GM19463 (cell line): Measurements from ENCODE around the gene BAIAP2L1.

Experiments
- ATAC-seq: cut with Tn5 transposase; IDR thresholded peaks from one replicate; pipeline ENCODE4 v1.9.1; 2021; ENCODE audit warnings: mild to moderate bottlenecking, moderate library complexity; ENCODE audit not compliant: unreplicated experiment

BAIAP2L1 gene

DNA sequence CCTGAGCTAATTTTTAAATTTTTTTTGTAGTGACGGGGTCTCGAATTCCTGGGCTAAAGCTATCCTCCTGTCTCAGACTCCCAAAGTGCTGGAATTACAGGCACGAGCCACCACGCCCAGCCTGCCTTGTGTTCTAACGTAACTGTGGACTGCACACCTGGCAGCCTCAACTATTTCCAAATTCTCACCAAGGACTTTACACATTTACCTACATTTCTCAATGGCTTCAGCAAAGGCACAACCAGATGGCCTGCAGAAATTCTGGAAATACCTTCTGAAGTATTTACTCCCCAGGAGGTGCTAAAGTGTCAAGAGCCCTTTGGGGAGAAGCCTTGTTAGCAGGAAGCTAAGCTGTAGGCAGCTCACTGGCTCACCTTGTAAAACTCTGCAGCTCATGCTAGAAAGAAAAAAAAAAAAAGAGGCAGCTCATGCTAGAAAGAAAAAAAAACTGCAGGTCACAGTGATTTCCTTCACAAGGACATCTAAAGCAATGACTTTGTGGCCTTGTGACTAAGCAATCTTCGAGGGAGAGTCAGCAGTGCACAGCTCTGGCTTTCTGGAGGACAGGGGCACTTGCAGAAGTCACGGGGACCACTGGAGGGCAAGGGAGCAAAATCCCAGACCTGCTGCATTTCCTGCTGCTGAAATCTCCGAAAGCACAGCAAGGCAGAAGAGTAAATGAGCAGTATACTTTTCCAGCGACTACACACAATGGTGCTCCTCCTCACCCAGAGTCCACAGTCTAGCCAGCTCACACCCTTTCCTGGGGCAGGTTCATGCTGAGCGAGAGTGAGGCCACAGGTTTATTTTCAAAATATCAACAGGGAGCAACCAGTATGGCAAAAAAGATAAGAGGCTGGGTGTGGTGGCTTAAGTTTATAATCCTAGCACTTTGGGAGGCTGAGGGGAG lies 40.4 kb downstream of the BAIAP2L1 start:
- ATAC-seq: no peak

DNA sequence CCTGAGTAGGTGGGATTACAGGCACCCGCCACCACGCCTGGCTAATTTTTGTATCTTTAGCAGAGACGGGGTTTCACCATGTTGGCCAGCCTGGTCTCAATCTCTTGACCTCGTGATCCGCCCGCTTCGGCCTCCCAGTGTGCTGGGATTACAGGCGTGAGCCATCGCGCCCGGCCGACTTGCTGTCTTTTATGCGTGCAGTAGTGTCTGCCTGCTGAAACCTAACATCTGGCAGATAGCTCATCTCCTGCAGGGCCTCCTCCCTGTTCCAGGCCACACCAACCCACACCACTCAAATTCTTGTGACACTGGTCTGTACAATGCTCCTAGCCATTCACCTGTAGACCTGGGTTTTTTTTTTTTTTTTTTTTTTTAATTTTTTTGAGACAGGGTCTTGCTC lies 41.5 kb downstream of the BAIAP2L1 start:
- no peak for ATAC-seq

DNA sequence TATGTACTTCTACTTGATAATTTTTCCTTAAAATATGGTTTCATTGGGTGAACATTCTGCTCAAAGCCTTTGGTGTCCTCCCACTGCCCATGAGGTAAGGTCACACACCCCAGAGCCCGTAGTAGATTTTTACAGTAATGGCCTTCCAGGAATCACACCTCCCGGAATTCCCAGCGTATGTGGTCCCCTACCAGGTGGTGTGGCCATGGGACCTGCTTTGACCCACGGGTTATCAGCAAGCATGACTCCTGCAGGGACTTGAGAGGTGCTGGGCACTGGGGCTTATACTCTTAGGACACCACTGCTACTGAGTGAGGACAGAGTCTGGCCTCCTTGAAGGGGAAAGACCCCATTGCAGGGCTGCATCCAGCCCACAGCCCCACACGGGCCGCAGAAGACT lies 42.2 kb downstream of the BAIAP2L1 start:
- no peak for ATAC-seq

GRCh38 chr7:98357751-98358161 lies 43.1 kb downstream of the BAIAP2L1 start:
- ATAC-seq: no peak

DNA sequence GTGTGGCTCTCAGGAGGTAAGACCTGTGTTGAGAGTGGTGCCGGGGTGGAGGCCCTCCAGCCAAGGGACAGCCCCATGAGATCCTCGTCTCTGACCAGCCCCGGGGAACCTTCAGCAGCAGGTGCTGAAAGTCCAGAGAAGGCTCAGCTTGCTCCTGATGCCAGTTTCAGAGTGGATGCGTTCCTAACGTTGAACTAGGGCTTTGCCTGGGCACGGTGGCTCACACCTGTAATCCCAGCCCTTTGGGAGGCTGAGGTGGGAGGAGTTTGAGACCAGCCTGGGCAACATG lies 45.7 kb downstream of the BAIAP2L1 start:
- ATAC-seq: no peak

- ATAC-seq: no peak
Observed at GRCh38 chr7:98354511-98355249, 46.2 kb downstream of the BAIAP2L1 start.

GRCh38 chr7:98354052-98354451 lies 46.8 kb downstream of the BAIAP2L1 start:
- no peak for ATAC-seq

DNA sequence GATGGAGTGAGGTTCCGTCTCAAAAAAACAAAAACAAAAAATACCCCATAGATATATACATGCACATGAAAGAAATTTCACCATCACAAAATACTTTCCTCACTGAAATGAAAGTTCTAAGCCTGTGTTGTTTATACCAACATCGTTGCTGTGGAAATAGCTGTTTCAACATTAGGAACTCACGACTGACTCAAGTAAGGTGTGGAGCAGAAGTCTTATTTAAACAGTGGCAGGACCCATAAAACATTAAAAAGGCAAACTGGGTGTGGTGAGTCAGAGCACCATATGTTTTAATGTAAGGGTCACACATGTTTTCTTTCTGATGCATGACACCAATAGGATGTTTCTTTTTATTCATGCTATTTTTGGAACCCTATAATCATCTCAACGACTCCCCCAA lies 48.3 kb downstream of the BAIAP2L1 start:
- no peak for ATAC-seq

GRCh38 chr7:98351136-98351535 lies 49.8 kb downstream of the BAIAP2L1 start:
- no peak for ATAC-seq

DNA sequence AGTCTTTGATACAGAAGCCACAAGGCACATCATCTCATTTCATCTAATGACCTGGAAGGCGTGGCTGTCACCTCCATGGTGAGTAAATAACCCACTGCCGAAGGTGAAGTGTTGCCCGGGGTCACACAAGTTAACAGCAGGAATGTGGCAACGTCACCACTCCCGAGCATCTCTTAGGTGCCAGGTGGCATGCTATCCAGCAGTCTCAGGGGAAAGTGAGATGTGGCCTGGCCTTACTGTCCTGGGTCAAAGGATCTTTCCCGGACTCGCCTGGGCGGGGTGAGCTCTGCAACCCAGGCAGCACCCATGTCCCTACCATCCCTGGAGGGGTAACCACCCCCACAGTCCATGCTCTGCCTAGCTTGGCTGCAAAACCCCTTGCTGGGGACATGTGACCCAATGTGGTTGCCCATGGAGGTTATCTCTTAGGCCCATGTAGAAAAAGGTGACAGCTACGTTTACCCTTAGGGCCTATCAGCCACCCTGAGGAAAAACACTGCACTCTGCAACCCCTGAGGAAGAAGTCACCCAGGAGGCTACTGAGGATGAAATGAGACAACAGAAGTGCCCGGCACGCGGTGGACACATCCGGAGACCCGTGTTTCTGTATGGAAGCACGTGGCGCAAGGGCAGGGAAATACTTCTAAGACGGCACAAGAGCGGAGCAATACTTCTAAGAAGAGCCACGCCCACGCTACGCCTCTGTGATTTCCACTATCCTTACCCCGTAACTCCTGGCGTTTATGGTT lies 52.0 kb downstream of the BAIAP2L1 start:
- no peak for ATAC-seq

- ATAC-seq: no peak
Observed at GRCh38 chr7:98346515-98347069, 54.3 kb downstream of the BAIAP2L1 start.

DNA sequence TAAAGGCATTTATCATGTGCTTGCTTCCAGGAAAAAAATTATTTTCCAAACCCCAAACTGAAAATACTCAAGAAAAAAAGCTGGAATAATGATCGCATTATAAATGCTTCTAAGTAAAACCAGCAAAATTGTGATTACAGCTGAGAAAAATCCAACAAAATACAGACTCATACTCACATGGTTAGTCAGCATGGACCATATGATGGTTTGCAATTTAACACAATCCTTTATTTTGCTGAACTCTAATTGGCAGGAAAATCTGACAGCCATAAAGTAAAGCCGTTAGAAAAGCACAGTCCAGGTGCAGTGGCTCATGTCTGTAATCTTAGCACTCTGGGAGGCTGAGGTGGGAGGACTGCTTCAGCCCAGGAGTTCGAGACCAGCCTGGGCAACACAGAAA lies 59.8 kb downstream of the BAIAP2L1 start:
- no peak for ATAC-seq

DNA sequence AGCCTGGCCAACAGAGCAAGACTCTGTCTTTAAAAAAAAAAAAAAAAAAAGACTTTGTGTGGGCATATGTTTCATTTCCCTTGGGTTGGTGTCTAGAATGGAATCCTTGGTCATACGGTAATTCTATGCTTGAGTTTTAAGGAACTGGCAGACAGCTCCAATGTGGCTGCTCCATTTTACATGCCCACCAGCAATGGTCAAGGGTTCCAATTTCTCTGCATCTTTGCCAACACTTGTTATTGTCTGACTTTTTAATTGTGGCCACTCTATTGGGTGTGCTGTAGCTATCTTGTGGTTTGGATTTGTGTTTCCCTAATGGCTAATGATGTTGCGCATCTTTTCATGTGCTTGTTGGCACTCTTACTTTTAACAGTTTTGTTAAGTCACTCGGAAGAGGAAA lies 61.8 kb downstream of the BAIAP2L1 start:
- ATAC-seq: no peak

- no peak for ATAC-seq
Observed at GRCh38 chr7:98338441-98338840, 62.4 kb downstream of the BAIAP2L1 start.

- no peak for ATAC-seq
Observed at GRCh38 chr7:98335411-98335977, 65.4 kb downstream of the BAIAP2L1 start.

GRCh38 chr7:98334081-98334480 lies 66.8 kb downstream of the BAIAP2L1 start:
- ATAC-seq: no peak

- no peak for ATAC-seq
Observed at GRCh38 chr7:98330926-98331529, 69.9 kb downstream of the BAIAP2L1 start.

DNA sequence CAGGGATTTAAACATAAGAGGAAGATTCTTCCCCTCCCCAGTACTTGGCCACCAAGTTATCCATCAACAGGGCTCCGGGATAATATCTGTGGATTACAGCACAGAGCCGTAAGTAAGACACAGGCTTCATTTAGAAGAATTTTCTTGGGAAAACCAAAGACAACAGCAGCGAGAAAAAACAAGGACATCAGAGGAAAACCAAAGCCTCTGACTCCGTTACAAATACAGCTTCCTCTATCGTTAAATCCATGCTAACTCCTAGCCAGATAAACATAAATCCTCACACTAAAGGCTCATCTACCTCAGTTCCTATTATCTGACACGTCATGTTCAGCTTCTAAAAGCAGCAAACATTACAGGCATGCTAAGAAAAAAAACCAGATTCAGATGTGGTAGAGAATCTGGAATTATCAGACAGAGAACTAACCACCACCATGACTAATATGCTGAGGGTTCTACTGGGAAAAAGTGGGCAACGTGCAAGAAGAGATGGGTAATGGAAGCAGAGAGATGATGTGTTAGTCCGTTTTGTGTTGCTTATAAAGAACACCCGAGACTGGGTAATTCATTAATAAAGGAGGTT lies 71.0 kb downstream of the BAIAP2L1 start:
- ATAC-seq: no peak

DNA sequence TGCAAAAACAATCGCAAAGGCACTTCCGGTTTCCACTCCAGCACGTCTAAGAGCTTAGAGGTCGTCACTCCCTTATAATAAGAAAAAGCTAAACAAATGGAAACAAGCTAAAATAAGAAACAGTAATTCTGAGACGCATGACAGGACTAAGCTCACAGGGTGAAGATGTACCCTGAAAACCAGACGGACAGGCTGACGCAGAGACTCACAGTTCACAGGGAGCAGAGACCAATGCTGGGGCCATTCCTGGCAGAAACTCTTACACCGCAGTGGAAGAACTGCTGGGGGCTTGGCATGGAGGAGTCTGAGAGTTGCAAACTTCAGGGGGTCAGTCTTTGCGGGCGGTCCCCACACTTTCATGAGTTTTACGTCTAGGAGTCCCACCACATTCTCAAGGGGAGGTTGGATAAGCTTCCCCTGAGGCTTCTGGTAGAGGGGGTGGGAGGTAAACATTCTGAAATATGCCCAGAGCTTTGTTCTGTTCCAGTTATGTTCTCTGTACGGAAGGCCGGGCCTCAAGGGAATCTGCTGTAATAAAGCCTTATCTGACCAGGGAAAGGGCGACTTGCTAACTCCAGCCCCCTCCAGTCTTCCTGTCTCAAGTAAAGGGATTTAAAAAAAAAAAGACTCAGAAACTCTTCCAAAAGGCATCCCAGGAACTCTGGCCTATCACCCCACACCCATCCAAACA lies 71.6 kb downstream of the BAIAP2L1 start:
- no peak for ATAC-seq

GRCh38 chr7:98324782-98325181 lies 76.1 kb downstream of the BAIAP2L1 start:
- ATAC-seq: no peak
